ENCODE measurements around the gene AFAP1.
A peak's percentile ranks its signal among the peaks of the same experiment; 100 is the strongest.

AFAP1 gene

DNA sequence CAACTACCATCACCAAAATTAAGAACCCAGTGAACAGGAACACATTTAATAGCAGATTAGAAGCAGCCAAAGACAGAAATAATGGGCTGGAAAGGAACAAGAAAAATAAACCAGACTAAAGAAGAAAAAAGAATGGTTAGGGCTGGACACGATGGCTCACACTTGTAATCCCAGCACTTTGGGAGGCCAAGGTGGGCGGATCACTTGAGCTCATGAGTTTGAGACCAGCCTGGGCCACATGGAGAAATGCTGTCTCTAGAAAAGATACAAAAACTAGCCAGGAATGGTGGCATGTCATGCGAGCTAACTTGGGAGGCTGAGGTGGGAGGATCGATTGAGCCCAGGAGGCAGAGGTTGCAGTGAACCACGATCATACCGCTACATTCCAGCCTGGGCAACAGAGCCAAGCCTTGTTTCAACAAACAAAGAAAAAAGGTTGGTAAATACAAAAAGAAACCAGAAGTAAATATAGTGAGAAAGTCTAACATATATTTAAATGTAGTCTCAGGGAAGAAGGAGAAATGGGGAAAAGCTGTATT lies 102.0 kb downstream of the AFAP1 start:
- no peak for DNase-seq
- H3K36me3 ChIP-seq (replicated peaks) = peaks cover 56% of the 10 kb centered on the region
- H3K4me3 ChIP-seq (ENCODE audit: low read depth, low read length) = no peak overlapping the region
- in situ Hi-C loops (cut with HindIII; ENCODE audit: low pct_ligation_motif_present, low sequenced_read_pairs) = no loop called here
- no peaks in the 10 kb centered on the region for H3K27me3 ChIP-seq (replicated peaks)
- no peak overlapping the region for H3K27ac ChIP-seq
- TF ChIP-seq, protein P1, sequence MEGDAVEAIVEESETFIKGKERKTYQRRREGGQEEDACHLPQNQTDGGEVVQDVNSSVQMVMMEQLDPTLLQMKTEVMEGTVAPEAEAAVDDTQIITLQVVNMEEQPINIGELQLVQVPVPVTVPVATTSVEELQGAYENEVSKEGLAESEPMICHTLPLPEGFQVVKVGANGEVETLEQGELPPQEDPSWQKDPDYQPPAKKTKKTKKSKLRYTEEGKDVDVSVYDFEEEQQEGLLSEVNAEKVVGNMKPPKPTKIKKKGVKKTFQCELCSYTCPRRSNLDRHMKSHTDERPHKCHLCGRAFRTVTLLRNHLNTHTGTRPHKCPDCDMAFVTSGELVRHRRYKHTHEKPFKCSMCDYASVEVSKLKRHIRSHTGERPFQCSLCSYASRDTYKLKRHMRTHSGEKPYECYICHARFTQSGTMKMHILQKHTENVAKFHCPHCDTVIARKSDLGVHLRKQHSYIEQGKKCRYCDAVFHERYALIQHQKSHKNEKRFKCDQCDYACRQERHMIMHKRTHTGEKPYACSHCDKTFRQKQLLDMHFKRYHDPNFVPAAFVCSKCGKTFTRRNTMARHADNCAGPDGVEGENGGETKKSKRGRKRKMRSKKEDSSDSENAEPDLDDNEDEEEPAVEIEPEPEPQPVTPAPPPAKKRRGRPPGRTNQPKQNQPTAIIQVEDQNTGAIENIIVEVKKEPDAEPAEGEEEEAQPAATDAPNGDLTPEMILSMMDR (IDR thresholded peaks at IDR 0.05; ENCODE audit: low read depth, low read length, missing control alignments) = no peak

DNA sequence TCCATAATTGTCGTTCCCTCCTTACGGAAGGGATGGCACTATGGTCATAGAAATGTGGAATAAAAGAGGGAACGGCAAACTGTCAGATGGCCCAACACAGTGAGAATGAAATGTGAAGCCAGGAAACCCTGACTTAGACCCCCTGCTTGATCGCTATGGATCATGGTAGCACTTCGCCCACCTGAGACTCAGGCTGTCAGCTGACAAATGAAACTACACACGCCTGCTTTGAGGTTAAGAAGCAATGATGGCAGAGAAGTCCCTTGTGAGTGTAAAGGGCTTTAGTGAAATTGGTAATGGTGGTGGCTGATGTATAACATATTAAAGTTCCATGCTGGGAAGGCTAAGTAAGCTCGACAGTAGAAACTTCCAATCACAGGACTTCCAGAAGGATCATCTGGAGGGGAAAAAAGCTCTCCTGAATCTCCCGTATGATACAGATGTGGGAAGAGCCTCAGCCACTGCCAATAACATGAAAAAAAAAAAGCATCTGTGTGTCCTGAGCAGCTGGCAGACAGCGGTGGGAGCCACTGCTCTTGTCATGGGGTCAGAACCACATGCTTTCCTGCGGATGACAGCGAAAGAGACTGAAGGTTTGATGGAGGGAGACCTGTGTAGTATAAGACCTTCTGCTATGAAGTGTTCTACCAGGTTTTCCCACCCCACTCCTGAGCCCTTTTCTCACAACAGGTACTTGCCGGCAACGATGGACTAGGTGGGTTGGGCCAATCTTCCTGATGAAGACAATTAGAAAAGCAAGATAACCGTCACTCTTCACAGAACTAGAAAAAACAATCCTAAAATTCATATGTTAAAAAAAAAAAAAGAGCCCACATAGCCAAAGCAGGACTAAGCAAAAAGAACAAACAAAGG lies 107.6 kb downstream of the AFAP1 start:
- no peak overlapping the region for H3K4me3 ChIP-seq (ENCODE audit: low read depth, low read length)
- peaks cover 53% of the 10 kb centered on the region for H3K36me3 ChIP-seq (replicated peaks)
- DNase-seq = no peak
- H3K27ac ChIP-seq = peak overlapping the region; percentile 85
- TF ChIP-seq, protein P1 (IDR thresholded peaks at IDR 0.05; ENCODE audit: low read depth, low read length, missing control alignments) = no peak
- in situ Hi-C loops (cut with HindIII; ENCODE audit: low pct_ligation_motif_present, low sequenced_read_pairs) = no loop called here
- H3K27me3 ChIP-seq (replicated peaks) = no peaks in the 10 kb centered on the region

DNA sequence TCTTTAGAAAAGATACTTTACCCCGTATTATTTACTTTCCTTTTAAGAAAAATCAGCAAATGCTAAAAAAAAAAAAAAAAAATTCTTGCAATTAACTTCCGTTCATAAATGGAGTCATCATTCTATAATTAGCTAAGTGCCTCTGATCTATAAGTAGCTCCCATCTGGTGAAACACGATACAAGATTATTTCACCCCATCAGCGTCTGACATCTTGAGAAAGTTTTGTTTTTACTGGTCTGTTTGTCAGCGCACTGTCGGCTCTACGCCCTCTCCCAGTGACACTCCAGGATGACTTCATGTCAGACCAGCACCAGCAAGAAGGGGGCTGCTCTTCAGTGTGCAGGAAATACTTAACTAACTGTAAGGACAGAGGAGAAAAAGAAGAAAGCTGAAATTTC lies 108.3 kb downstream of the AFAP1 start:
- Histone ChIP-seq H3K27ac (peak overlapping the region; percentile 85), H3K27me3 (replicated peaks) (no peaks in the 10 kb centered on the region), H3K4me3 (ENCODE audit: low read depth, low read length) (no peak overlapping the region), H3K36me3 (replicated peaks) (peaks cover 55% of the 10 kb centered on the region)
- in situ Hi-C loops (cut with HindIII; ENCODE audit: low pct_ligation_motif_present, low sequenced_read_pairs) = no loop called here
- DNase-seq = peak; percentile 88
- TF ChIP-seq, protein P1 (IDR thresholded peaks at IDR 0.05; ENCODE audit: low read depth, low read length, missing control alignments) = no peak

GRCh38 chr4:7830747-7831146 lies 108.9 kb downstream of the AFAP1 start:
- Histone ChIP-seq H3K27me3 (replicated peaks) (no peaks in the 10 kb centered on the region), H3K27ac (peak overlapping the region; percentile 85), H3K4me3 (ENCODE audit: low read depth, low read length) (no peak overlapping the region), H3K36me3 (replicated peaks) (peaks cover 55% of the 10 kb centered on the region)
- TF ChIP-seq, protein P1 (IDR thresholded peaks at IDR 0.05; ENCODE audit: low read depth, low read length, missing control alignments) = no peak
- DNase-seq = no peak
- in situ Hi-C loops (cut with HindIII; ENCODE audit: low pct_ligation_motif_present, low sequenced_read_pairs) = no loop called here

DNA sequence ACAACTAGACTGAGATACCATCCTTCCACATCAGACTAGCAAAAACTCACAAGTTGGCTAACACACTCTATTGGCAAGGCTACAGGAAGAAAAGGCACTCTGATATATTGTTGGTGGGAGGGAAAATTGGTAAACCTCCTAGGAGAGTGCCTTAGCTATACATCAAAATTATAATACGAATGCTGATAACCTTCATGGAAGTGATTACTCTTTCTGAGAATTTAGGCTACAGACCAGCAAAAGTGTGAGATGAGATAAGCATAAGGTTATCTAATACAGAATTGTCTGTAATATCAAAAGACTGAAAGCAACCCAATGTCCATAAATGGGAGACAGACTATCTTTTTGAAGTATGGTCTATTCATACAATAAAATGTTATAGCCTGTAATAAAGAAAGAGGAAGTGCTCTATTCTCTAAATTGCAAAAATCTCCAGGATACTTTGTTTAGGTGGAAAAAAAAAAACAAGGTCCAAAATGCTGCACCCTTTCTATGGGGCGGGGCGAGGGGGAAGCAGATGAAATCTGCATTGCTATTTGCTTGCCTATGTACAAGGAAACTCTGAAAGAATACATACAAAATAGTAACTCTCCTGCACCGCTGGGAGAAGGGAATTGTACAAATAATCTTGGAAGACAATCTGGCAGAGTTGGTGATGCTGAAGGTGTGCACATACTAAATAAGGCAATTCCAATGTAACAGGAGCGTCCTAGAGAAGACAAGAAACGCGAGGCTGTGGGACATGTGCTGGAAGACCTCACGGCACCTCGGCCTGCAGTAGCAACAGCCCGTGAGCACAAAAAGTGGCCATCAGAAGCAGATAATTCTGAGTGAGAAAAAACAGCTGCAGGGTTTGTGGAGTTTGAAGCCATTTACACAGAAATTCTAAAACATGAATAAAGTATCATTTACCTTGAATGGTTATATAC lies 109.7 kb downstream of the AFAP1 start:
- H3K36me3 ChIP-seq (replicated peaks) = peaks cover 54% of the 10 kb centered on the region
- in situ Hi-C loops (cut with HindIII; ENCODE audit: low pct_ligation_motif_present, low sequenced_read_pairs) = no loop called here

More for the DNA sequence above, 109.7 kb downstream of the AFAP1 start:
- H3K27me3 ChIP-seq (replicated peaks) = no peaks in the 10 kb centered on the region
- peak overlapping the region; percentile 100 for H3K27ac ChIP-seq
- no peak overlapping the region for H3K4me3 ChIP-seq (ENCODE audit: low read depth, low read length)
- TF ChIP-seq, protein P1 (IDR thresholded peaks at IDR 0.05; ENCODE audit: low read depth, low read length, missing control alignments) = no peak
- DNase-seq = no peak

All from brain microvascular endothelial cell (primary cell).